ENCODE results near the gene CMPK1. TPM values are rescaled to one million over a fixed set of nuclear protein-coding genes. Genes with fewer than 3 reads are reported as not detected.

CMPK1 gene
- total RNA-seq, 1 donor from 2014 or later: 127 TPM

DNA sequence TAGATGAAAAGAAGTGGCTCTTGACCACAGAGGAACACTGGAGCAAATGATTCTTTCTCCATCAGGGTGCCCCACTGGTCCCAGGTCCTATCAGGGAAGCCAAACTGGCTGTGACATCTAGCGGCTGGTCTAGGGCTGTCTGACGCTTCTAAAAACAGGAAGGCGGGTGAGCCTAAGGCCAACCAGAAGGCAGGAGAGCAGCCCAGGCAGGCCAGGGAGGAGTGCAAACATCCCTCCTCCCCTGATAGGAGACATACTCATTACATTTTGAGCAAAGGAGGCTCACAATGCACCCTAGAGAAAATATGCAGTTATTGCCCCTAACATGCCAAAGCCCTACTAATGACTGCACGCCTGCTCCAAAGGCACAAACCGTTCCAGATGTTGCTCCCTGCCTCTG is 72.1 kb downstream of the CMPK1 start:
- H3K36me3 ChIP-seq: no peaks in the 10 kb centered on the region
- no peak for DNase-seq
- no peak overlapping the region for H3K27ac ChIP-seq
- H3K4me1 ChIP-seq: no peaks in the 10 kb centered on the region
- no peak overlapping the region for H3K4me3 ChIP-seq
- H3K27me3 ChIP-seq: no peaks in the 10 kb centered on the region
- TF ChIP-seq, protein P1, sequence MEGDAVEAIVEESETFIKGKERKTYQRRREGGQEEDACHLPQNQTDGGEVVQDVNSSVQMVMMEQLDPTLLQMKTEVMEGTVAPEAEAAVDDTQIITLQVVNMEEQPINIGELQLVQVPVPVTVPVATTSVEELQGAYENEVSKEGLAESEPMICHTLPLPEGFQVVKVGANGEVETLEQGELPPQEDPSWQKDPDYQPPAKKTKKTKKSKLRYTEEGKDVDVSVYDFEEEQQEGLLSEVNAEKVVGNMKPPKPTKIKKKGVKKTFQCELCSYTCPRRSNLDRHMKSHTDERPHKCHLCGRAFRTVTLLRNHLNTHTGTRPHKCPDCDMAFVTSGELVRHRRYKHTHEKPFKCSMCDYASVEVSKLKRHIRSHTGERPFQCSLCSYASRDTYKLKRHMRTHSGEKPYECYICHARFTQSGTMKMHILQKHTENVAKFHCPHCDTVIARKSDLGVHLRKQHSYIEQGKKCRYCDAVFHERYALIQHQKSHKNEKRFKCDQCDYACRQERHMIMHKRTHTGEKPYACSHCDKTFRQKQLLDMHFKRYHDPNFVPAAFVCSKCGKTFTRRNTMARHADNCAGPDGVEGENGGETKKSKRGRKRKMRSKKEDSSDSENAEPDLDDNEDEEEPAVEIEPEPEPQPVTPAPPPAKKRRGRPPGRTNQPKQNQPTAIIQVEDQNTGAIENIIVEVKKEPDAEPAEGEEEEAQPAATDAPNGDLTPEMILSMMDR (IDR thresholded peaks at IDR 0.05): no peak
- peak; percentile 55 for ATAC-seq
- intact Hi-C loops (cut with DNase I): no loop called here
- no peaks in the 10 kb centered on the region for H3K9me3 ChIP-seq

DNA sequence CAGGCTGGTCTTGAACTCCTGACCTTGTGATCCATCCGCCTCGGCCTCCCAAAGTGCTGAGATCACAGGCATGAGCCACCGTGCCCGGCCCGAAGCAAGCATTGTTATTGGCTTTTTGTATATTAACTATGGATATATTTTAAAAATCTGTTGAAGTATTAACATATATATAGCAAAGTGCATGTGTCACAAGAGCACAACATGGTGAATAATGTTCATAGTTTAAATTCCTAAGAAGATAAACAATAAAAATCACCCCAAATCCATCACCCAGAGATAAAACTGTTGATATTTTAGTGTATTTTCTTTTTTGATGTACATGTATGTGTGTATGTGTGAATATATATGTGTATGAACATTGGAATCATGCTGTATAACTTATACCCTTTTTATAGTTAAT is 73.4 kb downstream of the CMPK1 start:
- no peak overlapping the region for H3K27ac ChIP-seq
- ATAC-seq (no peak), DNase-seq (no peak)
- TF ChIP-seq, protein P1 (IDR thresholded peaks at IDR 0.05): no peak
- H3K9me3 ChIP-seq: no peaks in the 10 kb centered on the region
- H3K4me1 ChIP-seq: no peaks in the 10 kb centered on the region
- no peaks in the 10 kb centered on the region for H3K27me3 ChIP-seq
- intact Hi-C loops (cut with DNase I): no loop called here
- H3K4me3 ChIP-seq: no peak overlapping the region
- H3K36me3 ChIP-seq: no peaks in the 10 kb centered on the region

DNA sequence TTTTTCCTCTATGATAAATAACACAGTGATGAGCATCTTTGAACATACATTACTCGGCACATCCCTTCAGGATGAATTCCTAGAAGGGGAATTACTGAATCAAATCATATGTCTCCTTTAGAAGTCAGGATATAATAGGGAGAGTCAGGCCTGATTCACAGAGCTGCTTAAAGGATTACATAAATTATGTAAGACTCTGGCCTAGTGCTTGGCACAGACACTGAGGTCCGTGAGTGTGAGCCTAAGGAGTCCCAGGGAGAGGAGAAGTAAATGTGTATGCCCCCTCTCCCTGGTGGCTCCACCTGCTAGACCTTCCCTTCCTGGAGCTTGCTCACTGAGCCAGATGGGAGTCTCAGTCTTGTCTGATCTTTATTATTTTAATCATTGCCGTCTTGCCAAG is 73.9 kb downstream of the CMPK1 start:
- Histone ChIP-seq H3K9me3 (no peaks in the 10 kb centered on the region), H3K27me3 (no peaks in the 10 kb centered on the region), H3K4me1 (no peaks in the 10 kb centered on the region), H3K27ac (no peak overlapping the region), H3K4me3 (no peak overlapping the region), H3K36me3 (no peaks in the 10 kb centered on the region)
- intact Hi-C loops (cut with DNase I): no loop called here
- TF ChIP-seq, protein P1 (IDR thresholded peaks at IDR 0.05): no peak
- ATAC-seq (no peak), DNase-seq (no peak)

DNA sequence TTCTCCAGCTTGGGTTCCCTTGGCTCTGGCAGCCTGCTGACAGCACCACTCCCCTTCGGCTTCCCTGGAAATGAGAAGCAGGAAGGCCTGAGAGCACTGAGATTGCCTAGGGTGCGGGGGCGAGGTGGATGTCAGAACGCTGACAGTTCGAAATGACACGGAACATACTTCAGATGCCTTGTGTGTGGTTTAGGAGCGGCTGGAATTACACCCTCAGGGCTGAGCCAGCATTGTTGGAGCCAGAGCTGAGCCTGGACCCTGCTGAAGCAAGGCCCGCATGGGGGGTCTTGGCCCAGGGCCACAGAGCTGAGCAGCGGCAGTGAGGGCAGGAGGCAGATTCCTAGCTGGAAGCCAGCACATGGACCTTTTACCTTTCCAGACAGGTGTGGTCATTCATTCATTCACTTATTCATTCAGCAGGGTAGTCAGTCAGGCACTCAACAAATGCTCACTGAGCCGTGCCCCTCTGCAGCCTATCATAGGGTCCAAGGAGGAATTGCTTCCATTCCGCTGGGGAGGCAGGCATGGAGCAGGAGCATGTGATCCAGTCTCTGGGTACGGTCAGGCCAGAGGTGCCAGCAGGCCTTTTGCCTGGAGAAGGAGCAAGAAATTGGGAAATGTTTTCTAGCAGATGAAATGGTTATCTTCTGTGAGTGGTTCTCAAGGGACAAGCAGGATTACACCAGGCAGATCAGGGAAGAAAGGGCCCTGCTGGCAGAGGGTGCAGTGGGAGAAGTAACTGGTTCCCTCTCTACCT is 75.9 kb downstream of the CMPK1 start:
- intact Hi-C loops (cut with DNase I): no loop called here

DNA sequence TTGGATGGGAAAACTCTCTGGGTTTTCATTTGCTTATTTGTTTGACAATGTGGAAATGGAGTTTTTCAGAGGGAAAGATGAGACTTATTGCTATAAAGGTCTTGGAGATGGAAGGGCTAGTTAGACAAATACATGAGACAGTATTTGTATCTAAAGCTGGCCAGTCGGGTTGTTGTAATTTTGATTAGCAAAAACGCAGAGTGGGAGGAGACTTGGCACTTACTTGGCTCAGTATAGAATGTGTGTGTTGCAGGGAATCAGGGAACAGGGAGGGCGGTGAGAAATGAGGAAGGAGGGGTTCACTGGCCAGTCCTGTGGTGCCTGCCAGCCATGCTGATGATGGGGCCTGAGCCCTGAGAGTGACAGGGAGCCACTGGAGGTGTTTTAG is 76.5 kb downstream of the CMPK1 start:
- peaks cover 1% of the 10 kb centered on the region for H3K27me3 ChIP-seq
- H3K4me3 ChIP-seq: no peak overlapping the region
- no peak overlapping the region for H3K27ac ChIP-seq
- DNase-seq (no peak), ATAC-seq (no peak)
- H3K9me3 ChIP-seq: no peaks in the 10 kb centered on the region
- H3K36me3 ChIP-seq: no peaks in the 10 kb centered on the region
- TF ChIP-seq, protein P1 (IDR thresholded peaks at IDR 0.05): no peak
- H3K4me1 ChIP-seq: no peaks in the 10 kb centered on the region
- intact Hi-C loops (cut with DNase I): no loop called here

More for the DNA sequence above, 75.9 kb downstream of the CMPK1 start:
- H3K27ac ChIP-seq: no peak overlapping the region
- ATAC-seq (peak; percentile 17), DNase-seq (no peak)
- no peaks in the 10 kb centered on the region for H3K9me3 ChIP-seq
- no peak overlapping the region for H3K4me3 ChIP-seq
- no peaks in the 10 kb centered on the region for H3K4me1 ChIP-seq
- TF ChIP-seq, protein P1 (IDR thresholded peaks at IDR 0.05): no peak
- no peaks in the 10 kb centered on the region for H3K36me3 ChIP-seq
- H3K27me3 ChIP-seq: no peaks in the 10 kb centered on the region

Data from upper lobe of right lung (tissue), 1 donor.